Prostate gland (tissue), 2 donors: ENCODE results near the gene ZNF80.

Experiments
- POLR2A ChIP-seq: fragments of 450-650 bp; IDR thresholded peaks from one replicate; pipeline ENCODE4 v1.6.1; 2016; ENCODE audit warnings: antibody characterized with exemption, mild to moderate bottlenecking
- TF ChIP-seq, protein P1 (sequence below), 4 experiments: fragments of 200-600 bp in 2 of 4; fragments of 450-650 bp in 2 of 4; sonication (generic) in 2 of 4; IDR thresholded peaks; 1 replicate in 3 of 4; 2 replicates in 1 of 4; pipeline ENCODE4 v1.5.1; 2016 to 2019; ENCODE audit warnings: antibody characterized with exemption in 4 of 4, mild to moderate bottlenecking in 2 of 4, moderate library complexity in 2 of 4

DNA sequence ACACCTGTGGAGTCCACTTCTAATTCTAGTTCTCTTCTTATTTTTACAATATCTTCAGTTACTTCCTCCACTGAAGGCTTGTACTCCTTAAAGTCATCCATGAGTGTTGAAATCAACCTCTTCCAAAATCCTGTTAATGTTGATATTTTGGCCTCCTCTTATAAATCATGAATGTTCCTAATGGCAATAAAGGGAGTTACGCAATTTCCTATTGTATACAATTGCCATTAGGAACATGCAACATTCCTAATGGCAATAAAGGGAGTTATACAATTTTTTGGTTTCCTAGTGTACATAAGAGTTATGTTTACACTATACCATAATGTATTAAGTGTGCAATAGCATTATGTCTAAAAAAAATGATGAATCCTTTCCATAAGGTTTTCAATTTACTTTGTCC, 47.3 kb upstream of the ZNF80 start:
- TF ChIP-seq, protein P1, sequence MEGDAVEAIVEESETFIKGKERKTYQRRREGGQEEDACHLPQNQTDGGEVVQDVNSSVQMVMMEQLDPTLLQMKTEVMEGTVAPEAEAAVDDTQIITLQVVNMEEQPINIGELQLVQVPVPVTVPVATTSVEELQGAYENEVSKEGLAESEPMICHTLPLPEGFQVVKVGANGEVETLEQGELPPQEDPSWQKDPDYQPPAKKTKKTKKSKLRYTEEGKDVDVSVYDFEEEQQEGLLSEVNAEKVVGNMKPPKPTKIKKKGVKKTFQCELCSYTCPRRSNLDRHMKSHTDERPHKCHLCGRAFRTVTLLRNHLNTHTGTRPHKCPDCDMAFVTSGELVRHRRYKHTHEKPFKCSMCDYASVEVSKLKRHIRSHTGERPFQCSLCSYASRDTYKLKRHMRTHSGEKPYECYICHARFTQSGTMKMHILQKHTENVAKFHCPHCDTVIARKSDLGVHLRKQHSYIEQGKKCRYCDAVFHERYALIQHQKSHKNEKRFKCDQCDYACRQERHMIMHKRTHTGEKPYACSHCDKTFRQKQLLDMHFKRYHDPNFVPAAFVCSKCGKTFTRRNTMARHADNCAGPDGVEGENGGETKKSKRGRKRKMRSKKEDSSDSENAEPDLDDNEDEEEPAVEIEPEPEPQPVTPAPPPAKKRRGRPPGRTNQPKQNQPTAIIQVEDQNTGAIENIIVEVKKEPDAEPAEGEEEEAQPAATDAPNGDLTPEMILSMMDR (IDR thresholded peaks at IDR 0.05), result no peak
- no peak for TF ChIP-seq POLR2A
